CD4-positive, alpha-beta T cell treated with Interleukin-6 for 4 hours (primary cell): Measurements from ENCODE around the gene SRA1.
A peak's percentile ranks its signal among the peaks of the same experiment; 100 is the strongest.
"Not testable (repeated sequence)": the region's sequence is repeated elsewhere in the genome, so short reads cannot be mapped to it uniquely, and the experiment has no call there.

Experiments used
- DNase-seq: peaks from one replicate; pipeline ENCODE4 v3.0.0-alpha.2; 2020; ENCODE audit warnings: mixed read lengths

Gene SRA1

GRCh38 chr5:140557136-140557805 lies at the start of gene SRA1:
SRA1 (minus strand) TSS chr5:140557473; CDS start chr5:140557452, 21 bp downstream.
- peak; percentile 85 for DNase-seq

- no peak for DNase-seq
These were observed 49.8 kb upstream of the SRA1 start for GRCh38 chr5:140607031-140607430.

- DNase-seq: no peak
These were observed 48.6 kb upstream of the SRA1 start for GRCh38 chr5:140605879-140606278.

- no peak for DNase-seq
These were observed 46.5 kb upstream of the SRA1 start for GRCh38 chr5:140603734-140604133.

- not testable (repeated sequence) for DNase-seq
These were observed 46.1 kb upstream of the SRA1 start for GRCh38 chr5:140603446-140603698.

GRCh38 chr5:140602147-140602546 lies 44.9 kb upstream of the SRA1 start:
- DNase-seq: no peak

- DNase-seq: no peak
These were observed 42.8 kb upstream of the SRA1 start for GRCh38 chr5:140600096-140600495.

GRCh38 chr5:140598836-140599235 lies 41.6 kb upstream of the SRA1 start:
- DNase-seq: no peak

GRCh38 chr5:140596321-140596741 lies 39.1 kb upstream of the SRA1 start:
- DNase-seq: no peak

GRCh38 chr5:140595538-140596300 lies 38.4 kb upstream of the SRA1 start:
- DNase-seq: no peak

GRCh38 chr5:140594169-140594568 lies 36.9 kb upstream of the SRA1 start:
- no peak for DNase-seq

GRCh38 chr5:140593070-140593469 lies 35.8 kb upstream of the SRA1 start:
- DNase-seq: not testable (repeated sequence)

GRCh38 chr5:140591747-140592372 lies 34.6 kb upstream of the SRA1 start:
- no peak for DNase-seq

- no peak for DNase-seq
These were observed 33.6 kb upstream of the SRA1 start for GRCh38 chr5:140590861-140591260.

- no peak for DNase-seq
These were observed 31.2 kb upstream of the SRA1 start for GRCh38 chr5:140588311-140589070.

GRCh38 chr5:140587495-140587894 lies 30.2 kb upstream of the SRA1 start:
- DNase-seq: no peak

- not testable (repeated sequence) for DNase-seq
These were observed 22.0 kb upstream of the SRA1 start for GRCh38 chr5:140579188-140579747.

- no peak for DNase-seq
These were observed 19.5 kb upstream of the SRA1 start for GRCh38 chr5:140576776-140577201.

GRCh38 chr5:140575309-140575708 lies 18.0 kb upstream of the SRA1 start:
- no peak for DNase-seq

GRCh38 chr5:140574165-140574564 lies 16.9 kb upstream of the SRA1 start:
- no peak for DNase-seq

- no peak for DNase-seq
These were observed 16.4 kb upstream of the SRA1 start for GRCh38 chr5:140573683-140574082.

- no peak for DNase-seq
These were observed 13.8 kb upstream of the SRA1 start for GRCh38 chr5:140571105-140571504.

GRCh38 chr5:140570488-140570887 lies 13.2 kb upstream of the SRA1 start:
- DNase-seq: no peak
